ENCODE measurements around the gene MED27. TPM values are rescaled to one million over a fixed set of nuclear protein-coding genes. Genes with fewer than 3 reads are reported as not detected.

MED27 gene
- total RNA-seq, 1 donor from 2014 or later, result 21.3 TPM

GRCh38 chr9:131984564-131984963, 95.1 kb downstream of the MED27 start:
- no peak for DNase-seq (ENCODE audit: low read depth)
- no peak for TF ChIP-seq CTCF (conservative IDR thresholded peaks at IDR 0.05; ENCODE audit: low read depth, low read length)
- no peak overlapping the region for H3K4me3 ChIP-seq (ENCODE audit: low read depth, low read length)

- no peak for DNase-seq (ENCODE audit: low read depth)
- no peak overlapping the region for H3K4me3 ChIP-seq (ENCODE audit: low read depth, low read length)
- no peak for TF ChIP-seq CTCF (conservative IDR thresholded peaks at IDR 0.05; ENCODE audit: low read depth, low read length)
Measured at GRCh38 chr9:131982671-131983239, 96.9 kb downstream of the MED27 start.

GRCh38 chr9:131982102-131982501, 97.6 kb downstream of the MED27 start:
- no peak for DNase-seq (ENCODE audit: low read depth)
- no peak overlapping the region for H3K4me3 ChIP-seq (ENCODE audit: low read depth, low read length)
- TF ChIP-seq CTCF (conservative IDR thresholded peaks at IDR 0.05; ENCODE audit: low read depth, low read length), result no peak

GRCh38 chr9:131981116-131981776, 98.4 kb downstream of the MED27 start:
- TF ChIP-seq CTCF (conservative IDR thresholded peaks at IDR 0.05; ENCODE audit: low read depth, low read length), result no peak
- no peak for DNase-seq (ENCODE audit: low read depth)
- H3K4me3 ChIP-seq (ENCODE audit: low read depth, low read length), result no peak overlapping the region

GRCh38 chr9:131980267-131981016, 99.2 kb downstream of the MED27 start:
- DNase-seq (ENCODE audit: low read depth), result no peak
- TF ChIP-seq CTCF (conservative IDR thresholded peaks at IDR 0.05; ENCODE audit: low read depth, low read length), result no peak
- H3K4me3 ChIP-seq (ENCODE audit: low read depth, low read length), result no peak overlapping the region

GRCh38 chr9:131977109-131977838, 102.4 kb downstream of the MED27 start:
- no peak for DNase-seq (ENCODE audit: low read depth)
- no peak for TF ChIP-seq CTCF (conservative IDR thresholded peaks at IDR 0.05; ENCODE audit: low read depth, low read length)
- H3K4me3 ChIP-seq (ENCODE audit: low read depth, low read length), result no peak overlapping the region
